ENCODE data around the gene PSMA5.

PSMA5 gene

DNA sequence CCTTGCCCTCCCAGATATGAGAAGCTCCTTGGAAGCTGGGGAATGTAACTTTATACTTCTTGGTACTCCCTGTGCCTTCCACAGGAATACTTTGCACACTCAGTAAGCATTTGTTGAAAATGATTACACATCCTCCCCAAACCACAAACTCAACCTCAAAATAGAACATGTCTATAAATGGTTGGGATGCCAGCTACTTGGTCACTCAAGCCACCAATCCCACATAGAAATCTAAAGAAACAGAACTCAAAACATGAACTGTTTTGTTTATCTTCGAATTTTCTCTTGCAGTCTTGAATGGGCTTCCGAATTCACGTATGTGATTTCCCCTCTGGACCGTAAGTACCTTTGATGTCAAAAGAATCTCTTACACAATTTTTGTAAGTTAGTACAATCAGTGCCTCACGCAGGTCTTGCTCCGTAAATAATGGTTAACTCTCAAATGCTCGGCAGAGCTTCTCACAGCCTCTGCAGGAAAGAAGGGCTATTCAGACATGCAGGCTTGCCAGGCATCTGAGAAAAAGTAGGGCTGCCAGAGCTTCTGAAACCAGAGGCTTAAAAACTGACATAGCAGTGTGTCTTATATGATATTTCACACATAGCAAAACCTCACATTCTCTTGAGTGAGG, 55.4 kb downstream of the PSMA5 start:
- no peak for DNase-seq (ENCODE audit: extremely low read depth in 1 of 2, low read depth in 1 of 2)

DNA sequence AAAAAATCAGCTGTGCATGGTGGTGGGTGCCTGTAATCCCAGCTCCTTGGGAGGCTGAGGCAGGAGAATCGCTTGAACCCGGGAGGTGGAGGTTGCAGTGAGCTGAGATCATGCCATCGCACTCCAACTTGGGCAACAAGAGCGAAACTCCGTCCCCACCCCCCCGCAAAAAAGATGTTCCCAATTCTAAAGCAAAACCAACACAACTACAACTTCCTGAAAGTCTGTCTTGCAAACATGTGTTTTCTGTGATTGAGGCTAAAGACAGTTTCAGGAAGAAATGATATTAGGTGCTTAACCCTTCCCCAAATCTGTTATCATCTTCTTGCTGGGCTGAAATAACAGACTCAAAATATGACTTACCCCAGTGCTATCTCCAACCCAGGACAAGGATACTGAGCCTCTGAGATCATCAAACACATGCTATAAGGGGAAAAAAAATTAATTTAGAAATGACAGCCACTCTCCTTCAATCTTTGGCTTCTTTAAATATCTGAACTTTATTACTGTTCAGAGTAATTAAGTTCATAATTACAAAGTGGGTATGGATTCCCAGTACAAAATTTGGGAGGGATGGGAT, 57.0 kb downstream of the PSMA5 start:
- DNase-seq (ENCODE audit: extremely low read depth in 1 of 2, low read depth in 1 of 2), result no peak

DNA sequence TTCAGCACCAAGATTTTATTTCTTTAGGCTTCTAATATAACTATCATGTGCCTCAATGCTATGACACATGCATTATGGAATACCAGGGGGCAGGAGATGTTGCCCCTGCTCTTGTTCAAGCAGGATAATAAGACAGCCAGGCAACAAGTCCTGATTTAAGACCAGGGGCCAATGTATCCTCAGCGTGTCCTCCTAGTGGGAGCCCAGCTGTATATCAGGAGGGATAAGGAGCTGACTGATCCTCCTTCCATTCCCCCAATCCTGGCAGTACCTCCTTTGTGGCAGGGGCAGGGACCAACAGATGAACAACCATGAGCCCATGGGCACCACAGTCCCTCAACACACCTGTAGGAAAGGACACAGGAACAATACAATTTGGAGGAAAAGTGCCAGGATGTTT, 57.8 kb downstream of the PSMA5 start:
- DNase-seq (ENCODE audit: extremely low read depth in 1 of 2, low read depth in 1 of 2), result no peak

DNA sequence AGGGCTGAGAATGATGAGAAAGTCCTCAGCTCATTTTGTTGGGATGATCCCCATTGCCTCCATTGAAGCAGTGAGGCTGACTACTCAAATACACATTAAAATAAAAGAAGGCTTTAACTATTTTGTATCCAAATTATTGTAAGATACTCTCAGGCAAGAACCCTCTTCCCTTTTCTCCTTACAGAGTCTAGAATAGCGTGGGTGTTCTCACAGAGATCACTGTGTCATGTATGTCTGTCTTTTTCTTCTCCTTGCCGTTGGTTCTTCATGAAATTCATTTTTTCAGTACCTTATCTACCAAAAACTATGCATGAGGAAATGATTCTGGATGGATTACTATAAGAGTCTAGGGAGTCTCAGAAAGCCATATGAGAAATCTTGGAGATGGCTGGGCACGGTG, 58.6 kb downstream of the PSMA5 start:
- no peak for DNase-seq (ENCODE audit: extremely low read depth in 1 of 2, low read depth in 1 of 2)

DNA sequence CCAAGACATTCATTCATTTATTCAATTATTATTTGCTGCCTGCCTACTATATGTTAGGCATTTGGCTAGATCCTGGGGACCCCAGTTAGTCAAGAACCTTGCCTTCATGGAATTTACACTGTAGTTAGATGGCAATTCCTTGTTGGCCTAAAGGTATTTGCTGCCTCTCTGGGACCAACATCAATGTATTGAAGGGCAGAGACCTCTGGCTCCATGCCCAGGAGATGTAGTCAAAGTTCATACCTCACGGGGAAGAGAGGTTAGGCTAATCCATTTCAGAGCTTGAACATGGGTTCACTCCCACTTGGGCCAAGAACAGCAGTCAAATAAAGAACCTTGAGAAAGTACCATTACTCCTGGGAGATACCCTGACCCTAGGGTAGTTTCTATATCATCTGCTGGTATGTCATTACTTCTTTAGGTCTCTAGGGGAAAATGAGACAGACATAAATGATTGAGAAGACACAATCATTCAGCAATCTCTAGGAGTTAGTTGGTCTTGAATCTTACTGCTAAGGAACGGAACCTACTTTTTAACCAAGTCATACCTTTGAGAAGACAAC, 60.5 kb downstream of the PSMA5 start:
- DNase-seq (ENCODE audit: extremely low read depth in 1 of 2, low read depth in 1 of 2), result no peak

DNA sequence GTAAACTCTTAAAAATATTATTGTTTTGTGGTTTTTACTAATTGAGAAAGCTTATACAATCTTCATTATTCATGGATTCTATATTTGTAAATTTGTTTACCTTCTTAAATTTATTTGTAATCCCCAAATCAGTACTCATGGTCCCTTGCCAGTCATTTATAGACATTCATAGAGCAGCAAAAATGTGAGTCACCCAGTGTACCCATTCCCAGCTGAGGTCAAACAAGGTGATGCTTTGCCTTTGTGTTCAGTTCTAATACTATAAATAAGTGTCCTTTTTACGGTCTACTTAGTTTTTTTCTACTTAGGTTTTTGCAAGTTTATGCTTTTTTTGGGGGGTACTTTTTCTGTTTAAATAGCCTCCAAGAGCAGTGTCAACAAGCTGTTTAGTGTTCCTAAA, 64.6 kb downstream of the PSMA5 start:
- no peak for DNase-seq (ENCODE audit: extremely low read depth in 1 of 2, low read depth in 1 of 2)

DNA sequence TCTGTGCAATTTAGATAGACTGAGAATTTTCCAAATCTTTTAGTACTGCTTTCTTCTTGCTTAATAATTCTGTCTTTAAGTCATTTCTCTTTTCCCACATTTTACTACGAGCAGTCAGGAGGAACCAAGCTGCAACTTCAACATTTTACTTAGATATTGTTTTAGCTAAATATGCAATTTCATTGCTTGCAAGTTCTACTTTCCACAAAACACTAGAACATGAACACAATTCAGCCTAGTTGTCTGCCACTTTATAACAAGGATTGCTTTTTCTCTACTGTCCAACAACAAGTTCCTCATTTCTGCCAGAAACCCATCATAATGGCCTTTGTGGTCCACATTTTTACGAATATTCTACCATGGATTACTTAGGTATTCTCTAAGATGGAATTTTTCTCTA, 65.2 kb downstream of the PSMA5 start:
- DNase-seq (ENCODE audit: extremely low read depth in 1 of 2, low read depth in 1 of 2), result no peak

DNA sequence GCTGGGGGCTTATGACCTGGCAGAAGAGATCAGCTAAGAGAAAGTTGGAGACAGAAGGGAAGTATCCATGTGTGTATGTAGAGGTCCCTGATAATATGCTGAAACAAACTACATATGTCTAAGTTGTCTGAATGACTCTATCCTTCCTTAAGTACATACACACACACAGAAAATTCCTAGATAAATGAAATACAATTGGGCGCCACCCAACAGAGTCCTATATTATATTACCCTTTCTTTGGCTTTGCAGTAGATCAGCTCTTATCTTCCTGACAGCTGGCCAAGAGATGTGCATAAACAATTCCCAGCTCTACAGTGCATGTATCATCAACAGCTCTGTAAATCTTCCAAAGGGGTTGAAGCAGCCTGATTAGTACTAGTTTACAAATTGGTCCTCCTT, 68.6 kb downstream of the PSMA5 start:
- no peak for DNase-seq (ENCODE audit: extremely low read depth in 1 of 2, low read depth in 1 of 2)

DNA sequence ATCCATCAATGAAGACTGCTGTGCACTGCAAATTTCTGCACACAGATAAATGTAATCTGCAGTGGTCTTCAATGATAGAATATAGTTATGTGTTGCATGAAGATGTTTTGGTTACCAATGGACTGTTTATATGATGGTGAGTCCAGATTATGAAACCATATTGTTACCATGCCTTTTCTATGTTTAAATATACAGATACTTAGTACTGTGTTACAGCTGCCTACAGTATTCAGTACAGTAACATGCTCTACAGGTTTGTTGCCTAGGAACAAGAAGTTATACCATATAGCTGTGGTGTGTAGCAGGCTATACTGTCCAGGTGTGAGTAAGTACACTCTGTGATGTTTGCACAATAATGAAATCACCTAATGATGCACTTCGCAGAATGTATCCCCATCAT, 69.3 kb downstream of the PSMA5 start:
- no peak for DNase-seq (ENCODE audit: extremely low read depth in 1 of 2, low read depth in 1 of 2)

DNA sequence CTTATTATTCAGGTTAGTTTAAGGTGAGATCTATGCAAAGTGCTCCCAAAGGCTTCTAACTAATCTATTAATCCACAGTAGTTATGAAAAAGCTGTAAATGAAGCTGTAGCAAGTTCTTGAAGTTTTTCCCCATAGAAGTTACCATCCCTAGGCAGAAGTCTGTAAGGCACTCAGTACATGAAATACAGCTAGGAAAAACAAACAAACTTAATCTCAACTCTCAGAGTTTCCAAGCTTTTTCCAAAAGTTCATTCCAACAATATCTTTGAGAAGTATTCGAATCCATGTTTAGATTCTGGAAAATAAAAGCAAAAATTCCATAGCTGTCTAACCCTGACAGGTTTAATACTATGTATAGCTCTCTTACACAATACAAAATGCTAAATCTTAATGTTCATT, 69.7 kb downstream of the PSMA5 start:
- no peak for DNase-seq (ENCODE audit: extremely low read depth in 1 of 2, low read depth in 1 of 2)

DNA sequence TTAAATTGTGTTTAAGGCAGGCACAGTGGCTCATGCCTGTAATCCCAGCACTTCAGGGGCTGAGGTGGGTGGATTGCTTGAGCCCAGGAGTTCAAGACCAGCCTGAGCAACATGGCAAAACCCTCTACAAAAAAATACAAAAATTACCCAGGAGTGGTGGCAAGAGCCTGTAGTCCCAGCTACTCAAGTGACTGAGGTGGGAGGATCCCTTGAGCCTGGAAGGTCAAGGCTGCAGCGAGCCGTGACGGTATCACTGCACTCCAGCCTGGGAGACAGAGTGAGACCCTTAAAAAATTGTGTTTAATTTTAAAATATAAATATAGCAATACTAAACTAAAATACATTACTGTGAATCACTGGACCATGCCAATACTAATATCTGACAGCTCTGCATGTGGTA, 71.3 kb downstream of the PSMA5 start:
- no peak for DNase-seq (ENCODE audit: extremely low read depth in 1 of 2, low read depth in 1 of 2)

DNA sequence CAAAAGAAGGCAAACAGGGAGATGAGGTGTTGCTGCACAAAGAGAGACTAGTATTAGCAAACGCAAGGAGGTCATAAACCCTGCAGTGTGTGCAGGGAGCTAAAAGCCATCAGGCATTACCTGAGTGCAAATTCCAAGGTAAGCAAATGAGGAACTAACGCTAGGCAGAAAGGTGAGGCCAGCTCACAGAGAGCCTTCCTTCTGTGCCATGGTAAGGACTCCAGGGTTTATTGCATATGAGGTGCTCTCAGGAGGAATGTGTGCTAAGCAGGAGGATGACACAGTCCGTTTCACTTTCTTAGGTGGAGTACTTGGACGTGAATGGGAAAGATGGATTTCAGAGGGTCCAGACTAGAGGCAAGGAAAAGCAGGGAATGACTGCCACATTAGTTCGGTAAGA, 74.8 kb downstream of the PSMA5 start:
- no peak for DNase-seq (ENCODE audit: extremely low read depth in 1 of 2, low read depth in 1 of 2)

DNA sequence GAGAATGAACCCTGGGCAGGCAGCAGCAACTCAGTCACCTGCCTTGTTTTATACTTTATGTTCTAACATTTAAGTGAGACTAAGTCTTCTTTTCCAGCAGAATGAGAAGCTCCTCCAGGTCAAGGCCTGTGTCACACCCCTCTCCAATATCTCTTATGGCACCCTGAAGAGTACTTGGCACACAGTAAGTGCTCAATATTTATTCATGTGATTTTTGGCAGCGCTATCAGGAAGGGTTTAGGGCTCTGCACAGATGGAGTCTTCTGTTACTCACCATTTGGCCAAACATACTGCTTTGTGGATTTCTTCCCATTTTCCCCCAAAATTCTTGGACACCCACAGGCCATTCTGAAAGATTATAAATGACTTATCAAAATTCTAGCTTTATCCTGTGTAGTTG, 75.6 kb downstream of the PSMA5 start:
- no peak for DNase-seq (ENCODE audit: extremely low read depth in 1 of 2, low read depth in 1 of 2)

DNA sequence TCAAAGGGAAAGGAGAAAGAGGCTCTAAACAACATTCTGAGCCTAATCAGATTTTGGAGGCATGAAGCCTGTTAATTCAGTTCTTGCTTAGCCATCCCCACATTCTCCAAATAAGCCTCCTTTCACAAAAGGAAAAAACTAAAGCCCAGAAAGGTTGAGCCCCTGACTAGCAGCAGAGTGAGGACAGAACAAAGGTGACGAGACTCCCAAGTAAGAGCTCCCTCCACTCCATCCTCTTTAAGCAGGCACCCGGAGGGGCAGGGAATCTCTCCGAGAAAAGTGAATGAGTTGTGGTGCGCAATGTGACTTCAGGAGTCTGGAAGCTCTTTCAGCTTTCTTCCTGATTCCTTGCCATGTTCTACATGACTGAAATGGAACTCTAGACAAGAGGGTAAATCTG, 76.1 kb downstream of the PSMA5 start:
- DNase-seq (ENCODE audit: extremely low read depth in 1 of 2, low read depth in 1 of 2), result no peak

Measured in stimulated activated CD8-positive, alpha-beta memory T cell treated with anti-CD3 and anti-CD28 coated beads, Interleukin-7, amount 100 ng/mL, for 48 hours (primary cell).